Esophagus squamous epithelium (tissue), 4 donors: ENCODE results near the gene BNC1.

ENCODE experiments used
- CTCF ChIP-seq, 6 experiments: fragments of 450-650 bp in 4 of 6; fragments of 200-600 bp in 2 of 6; sonication (generic) in 2 of 6; IDR thresholded peaks; one replicate each; pipeline ENCODE4 v1.5.1; 2016 to 2019; ENCODE audit warnings: antibody characterized with exemption in 6 of 6, mild to moderate bottlenecking in 4 of 6, moderate library complexity in 4 of 6
- POLR2A ChIP-seq, 4 donors: fragments of 450-650 bp; IDR thresholded peaks; one replicate each; pipeline ENCODE4 v1.6.1; 2017; ENCODE audit warnings: antibody characterized with exemption in 4 of 4, mild to moderate bottlenecking in 4 of 4, moderate library complexity in 3 of 4

- TF ChIP-seq CTCF (IDR thresholded peaks at IDR 0.05) (no peak), POLR2A (IDR thresholded peaks at IDR 0.05) (no peak)
Observed at GRCh38 chr15:83282776-83283137, 1.7 kb downstream of the BNC1 start.
